Sigmoid colon (tissue), 7 donors: ENCODE results near the gene CALHM3. TPM values are rescaled to one million over a fixed set of nuclear protein-coding genes. Genes with fewer than 3 reads are reported as not detected.

Experiments
- DNase-seq: peaks from one replicate; pipeline ENCODE4 v3.0.0-alpha.2; 2019
- H3K27ac ChIP-seq, 4 donors: fragments of 200-600 bp; sonication (generic); one replicate each; pipeline ENCODE4 v1.5.1; 2016 to 2019; ENCODE audit warnings: mild to moderate bottlenecking in 1 of 4
- H3K27me3 ChIP-seq, 3 donors: fragments of 200-600 bp; sonication (generic); one replicate each; pipeline ENCODE4 v1.5.1; 2019; ENCODE audit warnings: mild to moderate bottlenecking in 1 of 3
- H3K36me3 ChIP-seq, 4 donors: fragments of 200-600 bp; sonication (generic); one replicate each; pipeline ENCODE4 v1.5.1; 2016 to 2019
- H3K4me1 ChIP-seq, 4 donors: fragments of 200-600 bp; sonication (generic); one replicate each; pipeline ENCODE4 v1.5.1; 2017 to 2019
- H3K4me3 ChIP-seq, 4 donors: fragments of 200-600 bp; sonication (generic); one replicate each; pipeline ENCODE4 v1.5.1; 2017 to 2019; ENCODE audit warnings: mild to moderate bottlenecking in 2 of 4, moderate library complexity in 1 of 4
- H3K9me3 ChIP-seq, 4 donors: fragments of 200-600 bp in 3 of 4; sonication (generic) in 3 of 4; one replicate each; pipeline versions ENCODE4 v1.5.1 to v1.6.1; 2013 to 2019
- EP300 ChIP-seq, 4 donors: sonication (generic); formaldehyde crosslinking; IDR thresholded peaks; one replicate each; pipeline ENCODE4 v1.6.1; 2017; ENCODE audit warnings: antibody characterized with exemption in 4 of 4
- POLR2A ChIP-seq, 2 donors: fragments of 450-650 bp; IDR thresholded peaks; one replicate each; pipeline ENCODE4 v1.6.1; 2016; ENCODE audit warnings: antibody characterized with exemption in 2 of 2, mild to moderate bottlenecking in 2 of 2, moderate library complexity in 2 of 2
- POLR2AphosphoS5 ChIP-seq, 4 donors: sonication (generic); formaldehyde crosslinking; IDR thresholded peaks; one replicate each; pipeline ENCODE4 v1.6.1; 2017; ENCODE audit warnings: antibody characterized with exemption in 4 of 4
- WGBS, 2 donors: extraction: QIAGEN DNeasy Blood & Tissue Kit; methylation state at CpG; one replicate each; pipeline ENCODE4 v1.1.7; 2013; 5-methylcytosine and 5-hydroxymethylcytosine counted together
- intact Hi-C: fragments of 100-400 bp; cut with DNase I; formaldehyde crosslinking; loops from one replicate; pipeline ENCODE4 v1.15.1; 2023
- polyA plus RNA-seq, 3 donors: library from polyadenylated mRNA; stranded (reverse); fragments of 200-250 nt; gene quantifications; one replicate each; pipeline ENCODE4 v1.2.3, GENCODE V29; 2013
- total RNA-seq, 4 donors: library from RNA; depleted of rRNA; stranded (reverse); fragments of >200 nt; gene quantifications; one replicate each; pipeline ENCODE4 v1.1.0, GENCODE V29; 2016
- TF ChIP-seq, protein P1 (sequence below), 4 experiments: fragments of 450-650 bp in 3 of 4; fragments of 200-600 bp in 1 of 4; IDR thresholded peaks; one replicate each; pipeline ENCODE4 v1.5.1; 2016 to 2019; ENCODE audit warnings: antibody characterized with exemption in 4 of 4, mild to moderate bottlenecking in 3 of 4, moderate library complexity in 2 of 4
- donor health status: healthy with polysubstance abuse.
- donor health status: Bipolar disorder and iron deficiency.
- donor health status: healthy.

Gene CALHM3
- total and polyA plus RNA-seq, 7 donors, result not detected

DNA sequence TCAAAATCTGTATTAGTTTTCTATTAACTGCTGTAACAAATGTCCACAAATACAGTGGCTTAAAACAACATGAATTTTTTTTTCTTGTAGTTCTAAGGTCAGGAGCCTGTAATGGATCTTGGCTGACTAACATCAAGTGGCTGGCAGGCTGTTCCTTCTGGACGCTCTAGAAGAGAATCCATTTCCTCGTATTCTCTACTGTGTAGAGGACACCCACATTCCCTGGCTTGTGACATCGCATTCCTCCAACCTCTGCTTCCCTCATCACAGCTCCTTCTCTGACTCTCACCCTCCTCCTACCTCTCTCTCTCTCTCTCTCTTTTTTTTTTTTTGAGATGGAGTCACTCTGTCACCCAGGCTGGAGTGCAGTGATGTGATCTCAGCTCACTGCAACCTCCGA, 15.5 kb downstream of the CALHM3 start:
- Histone ChIP-seq H3K4me3 (no peak overlapping the region), H3K9me3 (no peaks in the 10 kb centered on the region), H3K27me3 (no peaks in the 10 kb centered on the region), H3K4me1 (no peaks in the 10 kb centered on the region), H3K36me3 (no peaks in the 10 kb centered on the region), H3K27ac (no peak overlapping the region)
- 83 to 87% methylated on average over 4 of the region's 4 CpGs for WGBS, 2 donors
- intact Hi-C loops, result no loop called here
- no peak for DNase-seq
- TF ChIP-seq EP300 (IDR thresholded peaks at IDR 0.05), result no peak
- TF ChIP-seq, protein P1, sequence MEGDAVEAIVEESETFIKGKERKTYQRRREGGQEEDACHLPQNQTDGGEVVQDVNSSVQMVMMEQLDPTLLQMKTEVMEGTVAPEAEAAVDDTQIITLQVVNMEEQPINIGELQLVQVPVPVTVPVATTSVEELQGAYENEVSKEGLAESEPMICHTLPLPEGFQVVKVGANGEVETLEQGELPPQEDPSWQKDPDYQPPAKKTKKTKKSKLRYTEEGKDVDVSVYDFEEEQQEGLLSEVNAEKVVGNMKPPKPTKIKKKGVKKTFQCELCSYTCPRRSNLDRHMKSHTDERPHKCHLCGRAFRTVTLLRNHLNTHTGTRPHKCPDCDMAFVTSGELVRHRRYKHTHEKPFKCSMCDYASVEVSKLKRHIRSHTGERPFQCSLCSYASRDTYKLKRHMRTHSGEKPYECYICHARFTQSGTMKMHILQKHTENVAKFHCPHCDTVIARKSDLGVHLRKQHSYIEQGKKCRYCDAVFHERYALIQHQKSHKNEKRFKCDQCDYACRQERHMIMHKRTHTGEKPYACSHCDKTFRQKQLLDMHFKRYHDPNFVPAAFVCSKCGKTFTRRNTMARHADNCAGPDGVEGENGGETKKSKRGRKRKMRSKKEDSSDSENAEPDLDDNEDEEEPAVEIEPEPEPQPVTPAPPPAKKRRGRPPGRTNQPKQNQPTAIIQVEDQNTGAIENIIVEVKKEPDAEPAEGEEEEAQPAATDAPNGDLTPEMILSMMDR (IDR thresholded peaks at IDR 0.05), result no peak
- TF ChIP-seq POLR2AphosphoS5 (IDR thresholded peaks at IDR 0.05), result no peak
- TF ChIP-seq POLR2A (IDR thresholded peaks at IDR 0.05), result no peak

DNA sequence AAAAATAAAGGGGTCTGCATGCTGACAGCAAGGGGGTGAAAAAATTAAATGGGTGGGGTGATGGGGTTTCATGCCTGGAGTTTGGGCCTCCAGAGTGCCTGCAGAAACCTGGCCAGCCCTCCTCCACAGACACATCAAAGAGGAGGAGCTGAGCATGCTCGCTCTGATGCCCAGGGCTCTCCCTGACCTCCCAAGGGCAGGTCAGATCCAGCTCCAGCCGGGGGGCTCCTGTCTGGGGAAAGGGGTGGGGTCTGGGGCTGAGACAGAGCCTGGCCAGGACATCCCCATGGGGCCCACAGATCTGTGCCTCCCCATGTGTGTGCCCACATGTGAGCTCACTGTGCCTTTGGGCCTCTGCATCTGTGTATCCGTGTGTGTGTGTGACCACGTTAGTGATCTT, 19.4 kb downstream of the CALHM3 start:
- Histone ChIP-seq H3K27ac (no peak overlapping the region), H3K36me3 (no peaks in the 10 kb centered on the region), H3K27me3 (no peaks in the 10 kb centered on the region), H3K4me3 (no peak overlapping the region), H3K4me1 (no peaks in the 10 kb centered on the region), H3K9me3 (no peaks in the 10 kb centered on the region)
- TF ChIP-seq EP300 (IDR thresholded peaks at IDR 0.05) (no peak), POLR2AphosphoS5 (IDR thresholded peaks at IDR 0.05) (no peak), POLR2A (IDR thresholded peaks at IDR 0.05) (no peak)
- TF ChIP-seq, protein P1 (IDR thresholded peaks at IDR 0.05), result no peak
- intact Hi-C loops, result no loop called here
- WGBS, 2 donors, result 65 to 73% methylated on average over 4 of the region's 4 CpGs
- no peak for DNase-seq

DNA sequence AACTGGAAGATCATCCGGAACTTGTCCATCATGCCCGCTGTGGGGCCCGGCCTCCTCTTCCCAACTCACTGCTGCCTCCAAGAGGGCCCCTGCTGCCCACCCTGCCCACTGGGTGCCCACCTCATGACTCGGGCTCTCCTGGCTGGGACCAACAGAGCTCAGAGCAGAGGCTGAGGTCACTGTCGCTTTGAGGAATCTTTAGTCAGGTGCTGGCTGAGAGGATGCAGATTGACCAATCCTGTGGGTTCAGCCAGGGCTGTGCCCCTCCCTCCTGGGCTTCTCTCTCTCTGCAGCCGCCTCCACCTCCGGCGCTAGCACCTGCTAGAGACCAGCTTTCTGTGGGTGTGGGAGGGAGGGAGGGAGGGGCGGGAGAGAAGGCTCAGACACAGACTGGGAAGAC, 20.3 kb downstream of the CALHM3 start, which contains the start of gene CALHM1:
Gene CALHM1, minus strand, starts transcription at position 181 of the 400 bp plus-strand sequence. Its CDS starts 149 bp downstream, at position 32.
- no peak for DNase-seq
- H3K9me3 ChIP-seq, result no peaks in the 10 kb centered on the region
- no peak within 1 kb of the TSS for H3K4me3 ChIP-seq
- no peaks in the 10 kb centered on the region for H3K27me3 ChIP-seq
- no peak within 1 kb of the TSS for H3K27ac ChIP-seq
- no peaks in the 10 kb centered on the region for H3K36me3 ChIP-seq
- intact Hi-C loops, result no loop called here
- TF ChIP-seq, protein P1 (IDR thresholded peaks at IDR 0.05), result no peak
- no peak for TF ChIP-seq POLR2AphosphoS5 (IDR thresholded peaks at IDR 0.05)
- no peak for TF ChIP-seq POLR2A (IDR thresholded peaks at IDR 0.05)
- TF ChIP-seq EP300 (IDR thresholded peaks at IDR 0.05), result no peak
- 49 to 56% methylated on average over 9 of the region's 9 CpGs for WGBS, 2 donors
- H3K4me1 ChIP-seq, result no peaks in the 10 kb centered on the region

DNA sequence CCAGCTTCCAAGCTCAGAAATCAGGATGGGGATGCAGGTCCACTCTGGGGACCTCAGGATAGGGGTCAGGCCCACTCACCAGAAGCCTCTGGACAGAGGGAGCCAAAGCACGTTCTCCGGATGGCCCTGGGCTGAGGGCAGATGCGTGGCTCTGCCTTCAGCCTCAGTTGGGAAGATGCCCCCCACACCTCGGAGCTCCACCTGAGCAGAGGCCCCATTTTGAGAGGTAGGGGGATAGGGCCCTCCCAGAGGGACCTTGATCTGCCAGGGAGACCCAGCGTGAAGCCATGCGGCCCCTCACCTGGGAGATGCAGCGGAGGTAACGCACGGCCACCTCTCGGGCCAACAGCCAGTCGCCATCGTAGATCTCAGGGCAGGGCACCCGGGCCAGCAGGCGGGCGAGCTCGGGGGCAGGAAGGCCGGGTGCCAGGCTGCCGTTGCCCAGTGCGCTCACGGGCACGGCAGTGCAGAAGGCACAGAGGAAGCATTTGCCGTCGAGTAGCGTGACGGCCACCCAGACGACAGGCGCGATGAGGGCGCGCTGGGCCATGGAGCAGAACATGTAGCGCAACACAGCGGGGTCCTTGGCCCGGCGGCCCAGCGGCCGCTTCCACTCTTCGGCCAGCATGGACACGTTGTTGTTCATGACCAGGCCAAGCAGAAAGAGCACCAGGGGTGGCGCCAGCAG, 21.0 kb downstream of the CALHM3 start:
- TF ChIP-seq, protein P1 (IDR thresholded peaks at IDR 0.05), result no peak
- TF ChIP-seq EP300 (IDR thresholded peaks at IDR 0.05) (no peak), POLR2A (IDR thresholded peaks at IDR 0.05) (no peak), POLR2AphosphoS5 (IDR thresholded peaks at IDR 0.05) (no peak)
- DNase-seq, result no peak
- Histone ChIP-seq H3K9me3 (no peaks in the 10 kb centered on the region), H3K27ac (no peak overlapping the region), H3K4me1 (peaks cover 0 to 1% (median 0%) of the 10 kb centered on the region in 4 donors), H3K4me3 (no peak overlapping the region), H3K36me3 (no peaks in the 10 kb centered on the region), H3K27me3 (no peaks in the 10 kb centered on the region)
- 96 to 97% methylated on average over 39 of the region's 39 CpGs for WGBS, 2 donors
- intact Hi-C loops, result no loop called here
